K562 (cell line): ENCODE data around the gene MMP24OS. TPM values are rescaled to one million over a fixed set of nuclear protein-coding genes. Genes with fewer than 3 reads are reported as not detected.

Source experiments
- FOXK1 ChIP-seq: sonication (generic); formaldehyde crosslinking; IDR thresholded peaks from 2 replicates; pipeline ENCODE4 v1.8.0; 2022; ENCODE audit warnings: missing genetic modification reagents, mild to moderate bottlenecking, borderline replicate concordance
- RCOR1 ChIP-seq, 2 experiments: IDR thresholded peaks; 2 replicates each; pipeline ENCODE4 v1.6.1; 2012; ENCODE audit warnings: low read depth in 2 of 2, low read length in 2 of 2, borderline replicate concordance in 1 of 2, improper control_type of control experiment in 1 of 2
- ZNF41 ChIP-seq: fragments of 250-450 bp; sonication (Bioruptor Pico); conservative IDR thresholded peaks from 2 replicates; pipeline ENCODE4 v1.4.0; 2020; ENCODE audit warnings: mild to moderate bottlenecking
- polyA plus RNA-seq, 8 experiments: library from polyadenylated mRNA; depleted of rRNA in 4 of 8; stranded (reverse) in 5 of 8; unstranded in 3 of 8; fragments of >200 nt; fragmentation: Nextera tagmentation in 2 of 8; fragmentation: Illumina TruSeq in 1 of 8; extraction: Ambion mirVana in 2 of 8; extraction: Trizol in 1 of 8; gene quantifications; 2 replicates each; pipeline versions ENCODE4 v1.2.1 to v1.2.3, GENCODE V29; 2011 to 2014; ENCODE audit warnings: inconsistent platforms in 1 of 8, missing spikeins in 1 of 8
- total RNA-seq, 7 experiments: library from RNA; depleted of rRNA in 6 of 7; stranded (reverse); fragments of >200 nt in 6 of 7; fragmentation: Illumina TruSeq in 2 of 7; extraction: Trizol in 2 of 7; gene quantifications; 2 replicates each; pipeline versions ENCODE4 v1.2.1 to v1.2.3, GENCODE V29; 2011 to 2021; ENCODE audit warnings: low replicate concordance in 1 of 7
- TF ChIP-seq, protein P1 (sequence below): fragments of 450-650 bp; IDR thresholded peaks from 2 replicates; pipeline ENCODE4 v1.6.1; 2016; ENCODE audit warnings: low read depth

Gene MMP24OS
- total and polyA plus RNA-seq, 9 of the 15 experiments (the other 6 are each of a cell fraction or from before 2014, with no cell fraction given): 0.92 to 41.5 (median 11.4) TPM

DNA sequence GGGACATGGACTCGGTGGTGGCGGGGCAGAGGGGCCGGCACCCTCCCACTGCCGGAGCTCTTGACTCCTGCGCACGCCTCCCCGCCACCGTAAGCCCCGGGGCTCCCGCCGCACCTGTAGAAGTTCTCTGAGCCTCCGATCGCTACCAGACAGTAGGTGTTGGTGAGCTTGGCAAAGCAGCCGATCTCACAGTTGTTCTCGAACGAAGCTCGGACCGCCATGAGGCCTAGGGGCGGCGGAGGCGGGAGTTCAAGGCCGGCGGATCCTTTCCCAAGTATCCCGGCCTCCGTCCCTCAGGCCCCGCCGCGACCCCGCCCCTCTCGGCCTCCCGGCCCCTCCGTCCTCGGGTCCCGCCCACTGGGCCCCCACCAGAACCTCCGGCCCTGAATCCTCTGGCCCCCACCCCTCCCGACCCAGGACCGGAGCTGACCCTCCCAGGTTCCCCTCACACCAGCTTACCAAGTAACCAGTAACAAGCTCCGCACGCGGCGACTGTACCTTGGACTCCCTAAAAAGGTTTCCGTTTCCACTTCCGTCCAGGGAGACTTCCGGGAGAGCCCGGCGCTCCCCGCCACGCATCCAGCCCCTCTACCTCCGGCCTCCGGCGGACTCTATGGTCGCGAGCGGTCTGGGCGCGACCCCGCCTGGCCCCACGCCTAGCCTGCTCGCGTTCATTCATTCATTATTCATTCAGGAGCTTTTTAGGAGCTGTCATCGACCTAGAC is 6.5 kb upstream of the MMP24OS start, which contains the start of gene EIF6 (continued):
- TF ChIP-seq, protein P1, sequence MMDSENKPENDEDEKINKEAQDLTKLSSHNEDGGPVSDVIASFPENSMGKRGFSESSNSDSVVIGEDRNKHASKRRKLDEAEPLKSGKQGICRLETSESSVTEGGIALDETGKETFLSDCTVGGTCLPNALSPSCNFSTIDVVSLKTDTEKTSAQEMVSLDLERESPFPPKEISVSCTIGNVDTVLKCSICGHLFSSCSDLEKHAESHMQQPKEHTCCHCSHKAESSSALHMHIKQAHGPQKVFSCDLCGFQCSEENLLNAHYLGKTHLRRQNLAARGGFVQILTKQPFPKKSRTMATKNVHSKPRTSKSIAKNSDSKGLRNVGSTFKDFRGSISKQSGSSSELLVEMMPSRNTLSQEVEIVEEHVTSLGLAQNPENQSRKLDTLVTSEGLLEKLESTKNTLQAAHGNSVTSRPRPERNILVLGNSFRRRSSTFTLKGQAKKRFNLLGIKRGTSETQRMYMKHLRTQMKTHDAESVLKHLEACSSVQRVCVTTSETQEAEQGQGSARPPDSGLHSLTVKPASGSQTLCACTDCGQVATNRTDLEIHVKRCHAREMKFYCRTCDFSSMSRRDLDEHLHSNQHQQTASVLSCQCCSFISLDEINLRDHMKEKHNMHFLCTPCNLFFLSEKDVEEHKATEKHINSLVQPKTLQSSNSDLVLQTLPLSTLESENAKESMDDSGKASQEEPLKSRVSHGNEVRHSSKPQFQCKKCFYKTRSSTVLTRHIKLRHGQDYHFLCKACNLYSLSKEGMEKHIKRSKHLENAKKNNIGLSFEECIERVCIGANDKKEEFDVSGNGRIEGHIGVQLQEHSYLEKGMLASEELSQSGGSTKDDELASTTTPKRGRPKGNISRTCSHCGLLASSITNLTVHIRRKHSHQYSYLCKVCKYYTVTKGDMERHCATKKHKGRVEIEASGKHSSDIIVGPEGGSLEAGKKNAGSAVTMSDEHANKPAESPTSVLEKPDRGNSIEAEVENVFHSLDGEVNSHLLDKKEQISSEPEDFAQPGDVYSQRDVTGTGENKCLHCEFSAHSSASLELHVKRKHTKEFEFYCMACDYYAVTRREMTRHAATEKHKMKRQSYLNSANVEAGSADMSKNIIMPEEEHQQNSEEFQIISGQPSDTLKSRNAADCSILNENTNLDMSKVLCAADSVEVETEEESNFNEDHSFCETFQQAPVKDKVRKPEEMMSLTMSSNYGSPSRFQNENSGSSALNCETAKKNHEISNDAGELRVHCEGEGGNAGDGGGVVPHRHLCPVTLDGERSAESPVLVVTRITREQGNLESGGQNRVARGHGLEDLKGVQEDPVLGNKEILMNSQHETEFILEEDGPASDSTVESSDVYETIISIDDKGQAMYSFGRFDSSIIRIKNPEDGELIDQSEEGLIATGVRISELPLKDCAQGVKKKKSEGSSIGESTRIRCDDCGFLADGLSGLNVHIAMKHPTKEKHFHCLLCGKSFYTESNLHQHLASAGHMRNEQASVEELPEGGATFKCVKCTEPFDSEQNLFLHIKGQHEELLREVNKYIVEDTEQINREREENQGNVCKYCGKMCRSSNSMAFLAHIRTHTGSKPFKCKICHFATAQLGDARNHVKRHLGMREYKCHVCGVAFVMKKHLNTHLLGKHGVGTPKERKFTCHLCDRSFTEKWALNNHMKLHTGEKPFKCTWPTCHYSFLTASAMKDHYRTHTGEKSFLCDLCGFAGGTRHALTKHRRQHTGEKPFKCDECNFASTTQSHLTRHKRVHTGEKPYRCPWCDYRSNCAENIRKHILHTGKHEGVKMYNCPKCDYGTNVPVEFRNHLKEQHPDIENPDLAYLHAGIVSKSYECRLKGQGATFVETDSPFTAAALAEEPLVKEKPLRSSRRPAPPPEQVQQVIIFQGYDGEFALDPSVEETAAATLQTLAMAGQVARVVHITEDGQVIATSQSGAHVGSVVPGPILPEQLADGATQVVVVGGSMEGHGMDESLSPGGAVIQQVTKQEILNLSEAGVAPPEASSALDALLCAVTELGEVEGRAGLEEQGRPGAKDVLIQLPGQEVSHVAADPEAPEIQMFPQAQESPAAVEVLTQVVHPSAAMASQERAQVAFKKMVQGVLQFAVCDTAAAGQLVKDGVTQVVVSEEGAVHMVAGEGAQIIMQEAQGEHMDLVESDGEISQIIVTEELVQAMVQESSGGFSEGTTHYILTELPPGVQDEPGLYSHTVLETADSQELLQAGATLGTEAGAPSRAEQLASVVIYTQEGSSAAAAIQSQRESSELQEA: peak; percentile 83
- TF ChIP-seq ZNF41 (CRISPR knock-in tag) (peak; percentile 50; the same call in 1 of the 2 replicates), FOXK1 (CRISPR knock-in tag) (0 out of 2 replicates have a peak, but pooled peaks have one; percentile 18), RCOR1 (IDR thresholded peaks at IDR 0.05; ENCODE audit: borderline replicate concordance in 1 of 2, low read depth in 2 of 2, low read length in 2 of 2) (peak in 1 of 2 experiments; percentile 40; a peak in 1 of 4 replicates)
